ENCODE measurements around the gene CFAP410.
A peak's percentile ranks its signal among the peaks of the same experiment; 100 is the strongest.
"Not testable (repeated sequence)": the region's sequence is repeated elsewhere in the genome, so short reads cannot be mapped to it uniquely, and the experiment has no call there.

CFAP410 gene

DNA sequence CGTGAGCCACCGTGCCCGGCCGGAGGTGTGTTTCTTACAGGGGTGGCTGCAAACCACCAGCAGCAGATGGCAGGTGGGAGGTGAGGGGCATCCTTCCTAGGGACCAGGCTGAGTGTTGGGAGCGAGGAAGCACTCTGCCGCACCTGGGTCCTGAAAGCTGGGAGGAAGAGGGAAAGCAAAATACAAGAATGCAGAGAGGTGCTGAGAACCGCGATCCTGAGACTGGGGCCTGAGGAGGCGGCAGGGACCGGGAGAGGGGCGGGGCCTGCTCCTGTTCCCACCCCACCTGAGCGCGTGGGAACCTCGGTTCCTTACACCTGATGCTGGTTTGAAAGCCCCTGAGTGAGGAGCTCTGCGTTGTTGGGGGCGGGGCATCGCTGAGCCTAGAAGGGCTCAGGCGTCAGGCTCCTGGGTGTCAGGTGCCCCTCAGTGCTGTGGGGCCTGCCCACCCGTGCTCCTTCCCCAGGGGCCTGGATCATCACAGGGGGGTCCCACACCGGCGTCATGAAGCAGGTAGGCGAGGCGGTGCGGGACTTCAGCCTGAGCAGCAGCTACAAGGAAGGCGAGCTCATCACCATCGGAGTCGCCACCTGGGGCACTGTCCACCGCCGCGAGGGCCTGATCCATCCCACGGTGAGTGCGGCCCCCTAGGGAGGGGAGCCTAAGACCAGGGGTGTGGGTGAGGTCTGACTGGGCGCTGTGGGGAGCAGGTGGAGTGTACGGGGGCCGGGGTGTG lies 29.7 kb upstream of the CFAP410 start:
- no peak for DNase-seq

DNA sequence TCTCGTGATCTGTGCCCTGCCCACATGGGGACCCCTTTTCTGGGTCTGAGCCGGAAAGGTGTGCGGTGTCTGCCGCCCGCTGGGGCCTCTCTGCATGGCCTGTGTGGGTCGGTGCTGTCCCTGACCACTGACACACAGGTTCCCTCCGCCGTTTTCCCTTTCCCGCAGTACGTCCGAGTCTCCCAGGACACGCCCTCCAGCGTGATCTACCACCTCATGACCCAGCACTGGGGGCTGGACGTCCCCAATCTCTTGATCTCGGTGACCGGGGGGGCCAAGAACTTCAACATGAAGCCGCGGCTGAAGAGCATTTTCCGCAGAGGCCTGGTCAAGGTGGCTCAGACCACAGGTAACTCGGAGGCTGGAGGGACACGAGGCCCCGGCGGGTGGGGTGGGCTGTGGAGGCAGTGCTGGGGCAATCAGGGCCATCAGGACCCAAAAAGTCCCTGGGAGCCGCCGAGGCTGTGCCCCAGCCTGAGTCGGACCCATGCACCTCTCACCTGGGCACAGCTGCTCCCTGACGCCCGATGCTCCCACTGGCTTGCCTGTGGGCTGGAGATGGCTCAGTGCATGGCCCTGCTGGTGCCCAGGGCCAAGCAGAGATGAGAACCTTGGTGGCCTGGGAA lies 27.5 kb upstream of the CFAP410 start:
- no peak for DNase-seq

DNA sequence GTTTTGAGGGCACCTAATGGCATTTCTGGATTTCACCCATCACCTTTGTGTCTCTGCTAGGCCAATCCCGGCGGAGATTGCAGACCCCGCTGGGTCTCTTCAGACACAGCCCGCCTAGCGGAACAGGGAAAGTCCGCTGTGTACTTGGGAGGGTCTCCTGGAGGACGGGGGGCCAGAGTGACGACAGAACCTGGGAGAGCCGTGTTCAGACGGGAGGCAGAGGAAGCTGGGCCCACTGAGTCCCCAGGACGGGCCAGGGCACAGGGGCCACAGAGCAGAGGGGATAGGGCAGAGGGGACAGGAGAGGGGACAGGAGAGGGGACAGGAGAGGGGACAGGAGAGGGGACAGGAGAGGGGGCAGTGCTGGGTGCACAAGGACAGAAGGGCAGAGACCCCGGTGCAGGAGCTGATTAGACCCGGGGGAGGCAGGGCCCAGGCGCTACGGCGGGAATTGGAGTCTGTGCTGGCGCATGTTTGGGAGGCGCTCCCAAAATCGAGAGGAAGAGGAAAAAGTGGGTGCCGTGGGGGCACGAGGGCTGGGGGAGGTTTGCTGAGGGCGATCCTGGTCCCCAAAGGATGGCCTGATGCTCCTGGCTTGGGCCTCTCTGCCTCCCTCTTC lies 26.9 kb upstream of the CFAP410 start:
- DNase-seq, result no peak

DNA sequence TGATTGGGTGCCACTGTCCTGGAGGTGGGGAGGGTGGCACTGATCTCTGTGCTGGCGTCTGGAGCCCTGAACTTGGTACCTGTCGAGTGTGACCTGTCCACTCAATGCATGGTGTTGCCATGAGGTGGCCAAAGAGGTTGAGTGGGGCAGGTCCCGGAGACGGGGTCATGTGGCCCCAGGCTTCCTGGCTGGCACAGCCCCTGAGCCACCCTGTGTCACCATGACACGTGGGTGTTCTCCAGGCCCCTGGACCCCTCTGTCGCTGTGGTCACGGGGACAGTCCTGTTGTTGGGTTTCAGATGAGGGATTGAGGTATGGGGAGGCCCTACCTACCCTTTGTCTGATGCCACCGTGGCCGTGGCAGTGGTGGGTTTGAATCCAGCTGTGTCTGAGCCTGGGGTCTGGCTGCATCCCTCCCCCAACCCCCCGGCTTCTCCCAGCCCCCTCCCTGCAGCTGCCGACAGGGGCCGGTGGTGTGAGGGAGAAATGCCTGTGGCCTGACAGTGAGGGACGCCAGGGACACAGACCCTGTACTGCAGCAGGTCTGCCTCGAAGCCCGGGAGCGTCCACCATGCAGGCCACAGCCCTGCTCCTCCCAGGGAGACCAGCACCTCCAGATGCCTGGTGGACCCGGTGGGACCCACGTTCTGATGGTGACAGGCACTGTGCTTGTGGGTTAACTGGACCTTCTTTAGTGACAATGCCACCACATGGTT lies 26.2 kb upstream of the CFAP410 start:
- no peak for DNase-seq

DNA sequence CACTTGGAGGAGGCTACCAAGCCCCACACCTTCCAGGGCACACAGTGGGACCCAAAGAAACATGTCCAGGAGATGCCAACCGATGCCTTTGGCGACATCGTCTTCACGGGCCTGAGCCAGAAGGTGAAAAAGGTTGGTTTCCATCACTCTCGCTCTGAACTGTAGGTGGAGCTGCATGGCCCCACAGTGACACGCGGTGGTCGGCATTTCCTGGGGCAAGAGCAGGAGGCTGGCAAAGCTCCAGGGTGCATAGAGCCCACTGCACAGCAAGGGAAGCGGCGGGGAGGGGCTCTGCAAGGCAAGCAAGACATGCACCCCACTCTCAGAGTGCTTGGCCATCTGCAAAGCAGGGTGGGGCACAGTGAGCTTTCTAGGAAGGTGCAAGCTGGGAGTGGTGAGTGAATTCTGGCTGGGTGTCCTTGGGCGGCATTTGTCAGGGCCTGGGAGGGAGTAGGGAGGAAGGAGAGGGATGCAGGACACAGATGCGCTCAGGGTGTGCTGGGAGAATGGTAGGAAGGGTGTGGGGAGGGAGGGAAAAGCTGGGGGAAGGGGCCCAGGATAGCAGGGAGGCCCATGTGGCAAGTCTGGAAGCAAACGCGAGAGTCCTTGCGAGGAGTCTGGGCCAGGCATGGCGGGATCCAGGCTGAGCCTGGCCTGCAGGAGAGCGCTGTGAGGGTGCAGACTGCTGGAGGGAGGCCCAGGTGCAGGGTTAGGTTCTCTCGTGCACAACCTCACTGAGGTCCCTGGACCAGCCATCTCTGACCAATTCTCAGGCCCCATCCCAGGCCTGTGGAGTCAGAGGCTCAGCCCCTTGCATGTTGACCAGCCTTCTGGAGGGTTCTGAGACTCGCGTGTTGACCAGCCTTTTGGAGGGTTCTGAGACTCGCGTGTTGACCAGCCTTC lies 25.2 kb upstream of the CFAP410 start:
- DNase-seq, result no peak

DNA sequence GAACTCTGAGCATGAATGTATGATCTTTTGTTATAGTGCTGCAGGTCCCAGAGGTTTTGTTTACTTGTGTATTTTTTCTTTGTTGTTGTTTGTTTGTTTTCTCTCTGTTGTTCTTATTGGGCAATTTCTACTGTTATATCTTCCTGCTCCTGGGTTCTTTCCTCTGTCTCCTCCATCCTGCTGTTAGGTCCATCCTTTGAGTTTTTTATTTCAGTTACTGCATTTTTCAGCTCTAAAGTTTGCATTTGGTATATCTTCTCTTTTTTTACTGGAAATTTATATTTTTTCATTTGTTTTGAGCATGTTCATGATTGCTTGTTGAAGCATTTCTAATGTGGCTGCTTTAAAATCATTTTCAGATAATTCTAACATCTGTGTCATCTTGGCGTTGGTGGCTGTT lies 24.1 kb upstream of the CFAP410 start:
- no peak for DNase-seq

DNA sequence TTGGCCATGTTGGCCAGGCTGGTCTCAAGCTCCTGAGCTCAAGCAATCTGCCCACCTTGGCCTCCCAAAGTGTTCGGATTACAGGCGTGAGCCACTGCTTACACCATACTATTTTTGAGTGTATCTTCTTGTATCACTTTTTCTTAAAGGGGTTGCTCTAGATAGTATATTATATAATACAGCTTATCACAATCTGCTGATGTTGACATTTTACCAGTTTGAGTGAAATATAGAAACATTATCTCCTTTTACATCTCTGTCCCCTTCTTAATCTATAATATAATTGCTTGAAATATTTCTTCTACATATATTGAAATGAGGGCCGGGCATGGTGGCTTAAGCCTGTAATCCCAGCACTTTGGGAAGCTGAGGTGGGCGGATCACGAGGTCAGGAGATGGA lies 22.7 kb upstream of the CFAP410 start:
- DNase-seq, result not testable (repeated sequence)

DNA sequence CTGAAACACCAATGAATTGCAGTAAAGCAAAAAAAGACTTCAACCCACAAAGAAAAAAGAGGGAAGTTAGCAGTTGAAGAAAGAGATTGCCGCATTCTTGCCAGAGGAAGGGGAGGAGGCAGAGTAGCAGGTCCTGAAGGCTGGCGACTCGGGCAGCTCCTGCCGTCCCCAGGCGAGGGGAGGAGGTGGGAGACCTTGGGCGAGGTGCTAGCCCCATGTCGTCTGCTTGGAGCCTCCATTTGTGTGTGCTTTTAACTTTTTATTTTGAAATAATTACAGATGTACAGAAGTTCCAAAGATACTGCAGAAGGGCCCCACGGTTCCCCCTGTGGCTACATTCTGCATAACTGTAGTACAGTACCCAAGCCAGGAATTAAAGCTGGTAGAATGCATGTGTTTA lies 21.0 kb upstream of the CFAP410 start:
- no peak for DNase-seq

DNA sequence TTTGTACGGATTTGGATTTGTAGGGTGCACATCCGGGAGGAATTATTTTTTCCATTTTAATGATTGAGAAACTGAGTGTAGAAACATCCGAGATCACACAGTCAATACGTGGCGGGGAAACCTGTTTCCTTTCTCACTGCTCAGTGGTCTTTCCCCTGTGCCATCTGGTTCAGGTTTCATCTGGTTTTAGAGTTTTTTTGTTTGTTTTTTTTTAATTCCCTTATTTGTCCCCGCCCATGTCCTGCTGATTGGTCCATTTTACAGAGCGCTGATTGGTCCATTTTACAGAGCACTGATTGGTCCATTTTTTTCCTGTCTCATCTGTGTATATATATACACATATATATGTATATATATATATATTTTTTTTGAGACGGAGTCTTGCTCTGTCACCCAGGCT lies 20.2 kb upstream of the CFAP410 start:
- no peak for DNase-seq

DNA sequence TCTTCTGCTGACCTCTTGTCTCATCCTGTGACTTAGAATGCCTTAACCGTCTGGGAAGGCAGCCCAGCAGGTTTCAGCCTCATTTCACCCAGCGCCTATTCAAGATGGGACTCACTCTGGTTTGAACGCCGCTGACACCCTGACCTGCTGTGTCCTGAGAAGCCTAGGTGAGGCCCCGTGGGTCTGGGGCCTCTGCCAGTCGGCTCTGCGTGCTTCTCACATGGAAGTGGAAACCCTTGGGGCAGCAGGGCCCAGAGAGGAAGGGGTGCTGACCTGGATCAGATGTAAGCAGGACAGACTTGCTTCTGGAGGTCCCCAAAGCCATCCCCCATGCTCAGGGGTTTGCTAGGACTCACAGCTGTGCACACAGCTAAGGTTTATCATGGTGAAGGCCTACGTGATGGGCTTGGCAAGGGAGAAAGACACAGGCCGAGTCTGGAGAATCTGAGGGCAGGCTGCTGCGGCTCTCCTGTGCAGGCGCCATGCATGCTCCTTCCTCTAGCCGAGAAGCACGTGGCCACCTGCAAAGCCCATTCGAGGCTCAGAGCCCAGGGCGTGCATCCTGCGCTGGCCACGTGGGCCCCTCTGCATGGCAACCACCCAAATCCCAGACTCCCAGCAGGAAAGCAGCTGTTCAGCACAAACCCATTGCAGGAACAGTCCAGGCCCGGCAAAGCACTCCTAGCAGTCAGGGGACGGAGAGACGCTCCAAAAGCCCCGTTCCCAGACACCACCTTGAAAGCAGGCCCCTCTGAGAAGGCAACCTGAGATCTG lies 18.1 kb upstream of the CFAP410 start:
- DNase-seq, result no peak

DNA sequence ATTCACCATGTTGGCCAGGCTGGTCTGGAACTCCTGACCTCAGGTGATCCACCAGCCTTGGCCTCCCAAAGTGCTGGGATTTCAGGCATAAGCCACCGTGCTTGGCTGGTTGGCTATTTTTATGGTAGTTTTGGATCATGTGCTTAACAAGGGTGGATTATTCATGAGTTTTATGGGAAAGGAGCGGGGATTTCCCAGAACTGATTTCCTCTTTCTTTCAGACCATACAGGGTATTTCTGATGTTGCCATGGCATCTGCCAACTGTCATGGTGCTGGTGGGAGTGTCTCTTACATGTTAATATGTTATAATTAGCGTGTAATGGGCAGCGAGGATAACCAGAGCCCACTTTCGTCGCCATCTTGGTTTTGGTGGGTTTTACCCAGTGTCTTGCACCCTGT lies 17.4 kb upstream of the CFAP410 start:
- DNase-seq, result no peak

DNA sequence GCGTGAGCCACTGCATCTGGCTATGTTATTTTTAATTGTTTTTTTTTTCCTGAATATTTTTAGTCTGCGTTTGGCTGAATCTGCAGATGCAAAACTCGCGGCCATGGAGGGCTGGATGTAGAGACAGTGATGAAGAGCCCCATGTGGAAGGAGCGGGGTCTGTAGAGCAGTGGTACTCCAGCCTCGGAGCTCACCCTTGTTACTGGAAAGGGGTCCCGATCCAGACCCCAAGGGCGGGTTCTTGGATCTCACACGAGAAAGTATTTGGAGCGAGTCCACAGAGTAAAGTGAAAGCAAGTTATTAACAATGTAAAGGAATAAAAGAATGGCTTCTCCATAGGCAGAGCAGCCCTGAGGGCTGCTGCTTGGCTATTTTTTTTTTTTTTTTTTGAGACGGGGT lies 17.0 kb upstream of the CFAP410 start:
- no peak for DNase-seq

DNA sequence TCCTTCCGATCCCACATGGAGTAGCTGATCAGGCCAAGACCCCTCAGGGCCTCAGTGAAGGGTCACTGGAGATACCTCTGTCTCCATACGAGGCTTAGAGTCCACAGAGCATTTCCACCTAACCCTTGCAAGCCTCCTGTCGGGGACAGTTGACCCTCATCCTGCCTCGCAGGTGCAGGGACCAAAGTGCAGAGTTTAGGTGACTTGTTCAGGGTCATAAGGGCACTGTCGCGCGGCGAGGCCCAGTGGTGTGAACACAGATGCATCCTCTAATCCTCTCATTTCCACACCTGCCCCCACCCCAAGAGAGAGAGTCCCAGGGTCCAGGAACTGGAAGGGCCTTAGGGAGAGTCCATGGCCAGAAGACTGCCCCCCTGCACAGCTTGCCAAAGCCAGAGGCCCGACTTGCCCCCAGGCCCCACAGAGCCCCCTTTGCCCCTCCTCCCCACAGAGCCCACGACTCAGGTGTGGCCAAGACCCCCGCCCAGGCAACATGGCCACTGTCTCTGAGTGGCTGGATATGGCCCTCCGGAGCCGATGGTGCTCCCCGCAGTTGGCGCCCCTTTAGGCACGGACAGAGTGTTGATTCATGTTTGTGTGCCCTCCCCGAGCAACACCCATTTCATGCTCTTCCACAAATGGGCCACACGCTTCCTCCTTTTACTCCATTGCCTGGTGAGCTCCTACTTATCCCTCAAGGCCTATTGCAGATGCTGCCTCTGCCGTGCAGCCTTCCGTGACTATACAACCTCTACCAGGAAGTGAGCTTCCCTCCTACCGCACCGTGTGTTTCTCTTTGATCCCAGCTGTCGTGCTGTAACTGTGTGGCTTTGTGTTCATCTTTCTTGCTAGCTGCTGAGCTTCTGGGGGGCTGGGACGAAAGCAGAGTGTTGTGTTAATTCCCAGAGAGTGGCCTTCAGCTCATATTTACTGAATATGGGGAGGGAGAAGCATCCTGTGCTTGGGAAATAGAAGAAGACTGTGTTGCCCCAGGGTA lies 15.9 kb upstream of the CFAP410 start:
- peak; percentile 20 for DNase-seq

DNA sequence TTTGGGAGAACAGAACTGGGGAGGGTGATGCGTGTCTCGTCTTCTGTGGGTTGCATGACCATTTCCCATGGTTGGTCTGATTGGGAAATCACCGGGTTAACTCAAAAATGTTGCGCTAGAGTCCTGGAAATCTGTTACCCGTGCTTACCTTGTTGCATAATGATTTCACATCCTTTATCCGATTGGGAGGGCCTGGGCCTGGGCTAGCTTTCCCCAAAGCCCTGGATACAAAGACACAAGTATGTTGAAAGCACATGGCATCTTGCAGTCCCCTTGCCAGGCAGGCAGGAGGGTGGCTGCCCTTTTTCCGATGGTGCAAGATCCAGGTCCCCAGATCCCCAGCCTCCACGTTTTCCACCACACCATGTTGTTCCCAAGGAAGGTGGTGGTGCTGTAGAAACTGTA lies 14.8 kb upstream of the CFAP410 start:
- no peak for DNase-seq

DNA sequence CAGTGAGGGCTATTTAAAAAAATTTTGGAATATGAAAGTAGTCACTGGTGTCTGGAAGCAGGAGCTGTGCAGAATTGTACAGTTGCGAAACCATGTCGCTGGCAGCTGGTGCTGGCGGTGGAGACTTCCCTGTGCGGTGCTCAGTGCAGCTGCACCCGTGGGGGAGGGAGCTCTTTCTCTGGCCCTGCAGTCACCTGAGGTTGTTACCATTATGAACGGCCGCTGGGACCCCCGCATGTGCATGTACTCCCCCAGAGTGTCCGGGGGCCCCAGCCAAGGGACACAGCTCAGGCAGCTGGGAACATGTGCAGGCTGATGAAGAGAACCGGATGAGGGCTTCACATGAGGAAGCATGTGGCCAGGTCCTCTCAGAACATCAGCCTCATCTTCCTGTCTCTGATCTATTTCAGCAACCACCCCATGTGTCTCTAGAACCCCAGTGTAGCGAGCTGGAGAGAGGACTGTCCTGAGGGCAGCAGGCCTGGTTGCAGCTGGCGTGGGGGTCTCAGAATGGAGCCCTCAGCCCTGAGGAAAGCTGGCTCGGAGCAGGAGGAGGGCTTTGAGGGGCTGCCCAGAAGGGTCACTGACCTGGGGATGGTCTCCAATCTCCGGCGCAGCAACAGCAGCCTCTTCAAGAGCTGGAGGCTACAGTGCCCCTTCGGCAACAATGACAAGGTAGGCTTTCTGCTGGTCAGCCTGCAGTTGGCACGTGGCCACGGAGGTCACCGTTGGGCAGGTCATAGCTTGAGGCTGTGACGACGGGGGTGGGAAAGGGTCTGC lies 14.2 kb upstream of the CFAP410 start, which contains the start of gene TRPM2:
Gene TRPM2, plus strand, starts transcription at position 431 of the 780 bp plus-strand sequence. Its CDS starts 80 bp downstream, at position 511.
- DNase-seq, result peak; percentile 46

DNA sequence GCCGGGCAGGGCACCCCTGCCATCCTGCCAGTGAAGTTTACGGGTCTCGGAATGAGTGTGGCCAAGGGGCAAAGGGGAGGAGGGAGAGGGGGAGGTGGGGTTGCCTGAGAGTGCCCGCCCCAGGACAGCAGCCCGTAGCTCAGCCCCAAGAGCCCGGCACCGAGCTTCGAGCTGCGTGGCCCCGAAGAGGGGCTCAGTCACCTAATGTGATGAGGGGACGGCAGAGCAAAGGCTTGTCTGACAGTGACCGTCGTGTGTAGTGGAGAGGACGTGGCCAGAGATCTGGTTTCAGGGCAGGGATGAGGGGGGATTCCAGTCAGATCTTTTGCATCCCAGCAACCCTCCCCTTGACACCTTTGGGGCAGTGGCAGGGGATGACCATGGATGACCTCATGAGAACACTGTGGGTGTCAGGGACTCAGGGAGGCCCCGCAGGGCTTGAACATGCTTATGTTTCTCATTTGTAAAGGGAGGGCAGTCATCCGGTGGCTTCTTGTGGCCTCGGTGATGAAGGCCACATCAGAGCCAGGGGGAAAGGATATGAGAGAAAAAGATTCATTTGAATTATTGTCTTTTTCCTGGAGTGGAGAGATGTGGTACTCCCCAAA lies 13.2 kb upstream of the CFAP410 start:
- no peak for DNase-seq

DNA sequence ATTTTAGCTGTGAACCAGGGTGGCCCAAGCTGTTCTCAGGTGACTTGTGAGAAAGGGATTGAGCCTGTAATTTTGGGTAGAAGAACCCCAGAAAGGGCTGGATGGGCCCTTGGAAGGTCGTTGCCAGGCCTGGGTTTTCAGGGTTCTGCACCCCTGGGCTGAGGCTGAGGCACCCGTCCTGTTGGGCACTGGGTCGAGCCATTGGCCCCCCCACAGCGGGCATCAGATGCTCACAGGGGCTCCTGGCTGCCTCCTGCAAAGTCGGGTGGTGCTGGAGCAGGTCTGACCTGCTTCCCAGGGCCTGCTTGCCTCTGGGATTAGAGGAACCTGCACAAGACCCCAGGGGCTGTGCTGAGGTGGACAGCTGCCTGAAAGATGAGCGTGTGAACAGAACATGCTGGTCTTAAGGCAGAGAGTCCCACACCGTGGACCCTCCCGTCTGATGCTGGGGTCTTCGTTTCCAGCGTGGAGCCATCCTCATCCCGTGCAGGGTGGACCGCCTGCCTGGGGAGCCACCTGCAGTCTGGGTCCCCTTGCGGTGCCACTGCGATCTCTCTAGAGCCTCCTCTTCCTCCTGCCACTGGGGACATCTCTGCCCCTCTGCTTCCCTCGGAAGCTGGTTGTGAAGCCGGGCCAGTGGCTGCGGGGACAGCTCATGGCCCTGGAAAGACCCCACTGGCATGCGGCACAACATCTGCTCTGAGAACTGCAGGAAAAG lies 12.5 kb upstream of the CFAP410 start:
- DNase-seq, result no peak

DNA sequence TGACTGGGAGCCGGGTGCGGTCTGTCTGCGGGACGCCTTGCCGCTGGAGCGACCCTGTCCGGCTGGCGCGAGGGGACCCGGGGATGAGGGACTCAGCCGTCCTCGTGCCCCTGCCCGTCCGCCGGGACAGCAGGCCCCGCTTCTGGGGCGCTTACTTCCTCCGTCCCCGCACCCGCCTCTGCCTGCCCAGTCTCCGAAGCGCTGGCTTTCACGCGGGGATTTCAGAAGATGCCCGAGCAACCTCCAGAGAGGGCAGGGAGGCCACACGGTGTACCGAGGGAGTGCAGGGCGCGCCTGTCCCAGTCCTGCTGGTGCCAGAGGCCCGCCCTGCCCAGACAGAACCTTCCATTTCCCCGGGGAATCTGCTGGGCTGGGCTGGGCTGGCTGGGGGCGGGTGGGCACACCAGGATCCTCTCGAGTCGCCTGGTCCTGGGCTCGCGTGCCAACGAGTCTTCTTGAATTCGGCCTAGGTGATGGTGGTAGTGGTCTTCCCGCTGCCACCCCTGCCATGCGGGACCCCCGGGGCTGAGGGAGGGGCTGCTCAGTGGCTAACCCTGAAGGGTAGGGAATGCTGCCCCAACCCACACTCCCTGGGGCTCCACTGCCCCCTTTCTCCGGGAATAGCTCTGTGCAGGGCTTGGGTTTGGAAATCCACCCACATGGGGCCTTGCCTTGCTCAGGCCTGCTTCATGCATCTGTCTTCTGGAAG lies 11.7 kb upstream of the CFAP410 start:
- no peak for DNase-seq
